NCI-H82 (cell line): ENCODE data around the gene ARHGEF7.
"Not testable (repeated sequence)": the region's sequence is repeated elsewhere in the genome, so short reads cannot be mapped to it uniquely, and the experiment has no call there.

Source experiments
- DNase-seq: peaks from one replicate; lab custom pipeline; 2025; lab: John Stamatoyannopoulos, UW

The ARHGEF7 gene

GRCh38 chr13:111253365-111253872, 138.3 kb downstream of the ARHGEF7 start:
- DNase-seq: no peak

- no peak for DNase-seq
These were observed 140.2 kb downstream of the ARHGEF7 start for GRCh38 chr13:111255228-111255790.

- no peak for DNase-seq
These were observed 141.3 kb downstream of the ARHGEF7 start for GRCh38 chr13:111256458-111256857.

- DNase-seq: peak; percentile 68
These were observed 141.8 kb downstream of the ARHGEF7 start for GRCh38 chr13:111256946-111257345.

- not testable (repeated sequence) for DNase-seq
These were observed 142.8 kb downstream of the ARHGEF7 start for GRCh38 chr13:111257899-111258298.

- no peak for DNase-seq
These were observed 143.5 kb downstream of the ARHGEF7 start for GRCh38 chr13:111258637-111259036.

- DNase-seq: no peak
These were observed 143.9 kb downstream of the ARHGEF7 start for GRCh38 chr13:111259058-111259457.

GRCh38 chr13:111261326-111261725, 146.2 kb downstream of the ARHGEF7 start:
- no peak for DNase-seq

- DNase-seq: peak; percentile 11
These were observed 147.2 kb downstream of the ARHGEF7 start for GRCh38 chr13:111262281-111262680.

- no peak for DNase-seq
These were observed 147.6 kb downstream of the ARHGEF7 start for GRCh38 chr13:111262715-111263114.

- no peak for DNase-seq
These were observed 148.5 kb downstream of the ARHGEF7 start for GRCh38 chr13:111263566-111263965.

- no peak for DNase-seq
These were observed 150.0 kb downstream of the ARHGEF7 start for GRCh38 chr13:111265006-111265700.

- no peak for DNase-seq
These were observed 150.6 kb downstream of the ARHGEF7 start for GRCh38 chr13:111265701-111266035.

- no peak for DNase-seq
These were observed 152.1 kb downstream of the ARHGEF7 start for GRCh38 chr13:111267205-111267604.

GRCh38 chr13:111267784-111268183, 152.7 kb downstream of the ARHGEF7 start:
- DNase-seq: no peak

- no peak for DNase-seq
These were observed 154.4 kb downstream of the ARHGEF7 start for GRCh38 chr13:111269508-111269907.

GRCh38 chr13:111270126-111270525, 155.0 kb downstream of the ARHGEF7 start:
- no peak for DNase-seq

GRCh38 chr13:111270765-111271698, 155.9 kb downstream of the ARHGEF7 start:
- DNase-seq: no peak

GRCh38 chr13:111272117-111272516, 157.0 kb downstream of the ARHGEF7 start:
- no peak for DNase-seq

GRCh38 chr13:111275382-111275781, 160.3 kb downstream of the ARHGEF7 start:
- no peak for DNase-seq

GRCh38 chr13:111275995-111276618, 161.0 kb downstream of the ARHGEF7 start:
- DNase-seq: no peak

- DNase-seq: no peak
These were observed 163.1 kb downstream of the ARHGEF7 start for GRCh38 chr13:111278258-111278657.
